H1 (cell line): Measurements from ENCODE around the gene TLCD2. TPM values are rescaled to one million over a fixed set of nuclear protein-coding genes. Genes with fewer than 3 reads are reported as not detected.

Experiments used
- BACH1 ChIP-seq: IDR thresholded peaks from 2 replicates; pipeline ENCODE4 v1.6.1; 2012; ENCODE audit warnings: low read length, improper control_type of control experiment
- CBX5 ChIP-seq: fragments of 300-800, 300-1000 bp; sonication (generic); IDR thresholded peaks from 2 replicates; pipeline ENCODE4 v1.7.1; 2016; ENCODE audit warnings: antibody characterized with exemption, low read length, low read depth
- CHD7 ChIP-seq: fragments of 300-600 bp; sonication (generic); IDR thresholded peaks from 2 replicates; pipeline ENCODE4 v1.7.1; 2012; ENCODE audit warnings: low read length, moderate library complexity, mild to moderate bottlenecking, inconsistent platforms; ENCODE audit not compliant: insufficient replicate concordance
- EZH2 ChIP-seq: fragments of 200-600 bp; sonication (generic); IDR thresholded peaks from 2 replicates; pipeline ENCODE4 v1.7.1; 2012; ENCODE audit warnings: low read depth, mild to moderate bottlenecking, moderate library complexity, low read length, inconsistent platforms; ENCODE audit not compliant: severe bottlenecking
- GTF2F1 ChIP-seq: IDR thresholded peaks from 2 replicates; pipeline ENCODE4 v1.6.1; 2012; ENCODE audit warnings: low read depth, low read length, improper control_type of control experiment, borderline replicate concordance
- HDAC2 ChIP-seq, 2 experiments: fragments of 300-600 bp in 1 of 2; sonication (generic) in 1 of 2; IDR thresholded peaks; 2 replicates each; pipeline ENCODE4 v1.6.1; 2011 to 2012; ENCODE audit warnings: low read depth in 2 of 2, low read length in 2 of 2, mild to moderate bottlenecking in 2 of 2, moderate library complexity in 2 of 2, borderline replicate concordance in 1 of 2, inconsistent platforms in 1 of 2
- JUN ChIP-seq: IDR thresholded peaks from 2 replicates; pipeline ENCODE4 v1.6.1; 2011; ENCODE audit warnings: low read depth, mild to moderate bottlenecking, improper control_type of control experiment, low read length
- POLR2A ChIP-seq, 2 experiments: IDR thresholded peaks; 1 replicate in 1 of 2; 2 replicates in 1 of 2; pipeline ENCODE4 v1.6.1; 2011; ENCODE audit warnings: low read depth in 2 of 2, low read length in 2 of 2, mild to moderate bottlenecking in 2 of 2; ENCODE audit errors: control extremely low read depth in 1 of 2
- RBBP5 ChIP-seq: IDR thresholded peaks from 2 replicates; pipeline ENCODE4 v1.7.1; 2012; ENCODE audit warnings: low read depth, mild to moderate bottlenecking, inconsistent platforms, low read length, moderate library complexity, borderline replicate concordance
- SIX5 ChIP-seq: IDR thresholded peaks from 2 replicates; pipeline ENCODE4 v1.6.1; 2011; ENCODE audit warnings: mild to moderate bottlenecking, low read depth, low read length
- polyA plus RNA-seq, 7 experiments: library from polyadenylated mRNA; depleted of rRNA in 3 of 7; stranded (reverse) in 5 of 7; unstranded in 2 of 7; fragments of >200 nt in 5 of 7; fragments of 200-250 nt in 2 of 7; gene quantifications; 1 replicate in 5 of 7; 2 replicates in 1 of 7; 4 replicates in 1 of 7; pipeline versions ENCODE4 v1.2.1 to v1.2.3, GENCODE V29; 2011 to 2013; ENCODE audit warnings: missing spikeins in 2 of 7, mixed read lengths in 2 of 7
- total RNA-seq: library from RNA; stranded (reverse); fragmentation: NEBNext Ultra II Directional; extraction: Animal tissue kit (Norgen Biotek cat#: 25700); gene quantifications from 2 replicates; pipeline ENCODE4 v1.2.1, GENCODE V29; 2021

Gene TLCD2
- total and polyA plus RNA-seq, 2 of the 8 experiments (the other 6 are each of a cell fraction or from before 2014, with no cell fraction given): 0.47 to 1.4 TPM

DNA sequence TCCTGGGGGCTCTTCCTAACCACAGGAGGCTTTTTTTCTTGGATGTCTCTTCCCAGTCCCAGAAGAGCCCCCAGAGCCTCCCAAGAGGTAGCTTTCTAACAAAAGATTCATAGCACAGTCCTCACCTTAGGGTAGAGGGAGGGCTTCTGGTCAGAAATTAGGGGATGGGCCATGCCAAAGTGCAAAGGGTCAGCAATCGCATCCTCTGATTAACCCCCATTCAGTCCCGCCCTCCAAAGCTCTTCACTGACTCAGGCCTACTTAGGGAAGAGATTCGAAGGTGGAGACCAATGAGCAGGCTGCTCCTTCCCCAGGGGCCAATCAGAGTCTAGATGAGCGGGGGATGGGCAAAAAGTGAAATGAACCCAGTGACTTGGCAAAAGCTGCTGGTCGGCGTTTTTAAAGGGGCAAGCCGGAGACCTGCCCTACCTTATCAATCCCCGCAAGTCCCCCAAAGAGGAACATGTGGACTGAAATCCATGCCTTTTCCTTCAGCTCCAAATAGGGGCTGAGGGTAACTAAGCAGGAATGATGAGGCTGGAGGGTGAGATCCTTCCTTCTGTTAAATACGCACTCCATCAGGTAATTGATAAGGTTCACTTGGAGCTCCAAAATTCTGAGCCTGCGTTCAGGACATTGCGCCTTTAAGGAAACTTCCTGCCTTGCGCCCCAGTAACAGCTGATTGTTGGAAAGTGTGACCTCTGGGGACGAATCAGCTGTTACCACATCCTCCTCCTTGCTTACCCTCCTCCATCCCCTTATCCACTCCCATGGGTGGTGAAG is 6.9 kb upstream of the TLCD2 start (continued):
- TF ChIP-seq RBBP5 (0 out of 2 replicates have a peak, but pooled peaks have one; percentile 52), EZH2 (no peak), CHD7 (no peak), JUN (no peak), HDAC2 (IDR thresholded peaks at IDR 0.05; ENCODE audit: borderline replicate concordance in 1 of 2, low read depth in 2 of 2, low read length in 2 of 2) (peak in 1 of 2 experiments; percentile 33; a peak in 1 of 4 replicates), GTF2F1 (no peak), POLR2A (IDR thresholded peaks at IDR 0.05; ENCODE audit: control extremely low read depth in 1 of 2, low read depth in 2 of 2, low read length in 2 of 2) (peak in 1 of 2 experiments; percentile 77; a peak in 2 of 3 replicates), BACH1 (peak; percentile 99), SIX5 (no peak), CBX5 (no peak)
